WI38 (cell line): ENCODE data around the gene ALOX5.

Source experiments
- H3K4me3 ChIP-seq: 2 replicates; pipeline ENCODE4 v1.5.1; 2011; ENCODE audit warnings: low read depth, mild to moderate bottlenecking, control low read depth, low read length
- TF ChIP-seq, protein P1 (sequence below): IDR thresholded peaks from 2 replicates; pipeline ENCODE4 v1.5.1; 2012; ENCODE audit warnings: low read depth, mild to moderate bottlenecking, control low read depth, low read length

Gene ALOX5

DNA sequence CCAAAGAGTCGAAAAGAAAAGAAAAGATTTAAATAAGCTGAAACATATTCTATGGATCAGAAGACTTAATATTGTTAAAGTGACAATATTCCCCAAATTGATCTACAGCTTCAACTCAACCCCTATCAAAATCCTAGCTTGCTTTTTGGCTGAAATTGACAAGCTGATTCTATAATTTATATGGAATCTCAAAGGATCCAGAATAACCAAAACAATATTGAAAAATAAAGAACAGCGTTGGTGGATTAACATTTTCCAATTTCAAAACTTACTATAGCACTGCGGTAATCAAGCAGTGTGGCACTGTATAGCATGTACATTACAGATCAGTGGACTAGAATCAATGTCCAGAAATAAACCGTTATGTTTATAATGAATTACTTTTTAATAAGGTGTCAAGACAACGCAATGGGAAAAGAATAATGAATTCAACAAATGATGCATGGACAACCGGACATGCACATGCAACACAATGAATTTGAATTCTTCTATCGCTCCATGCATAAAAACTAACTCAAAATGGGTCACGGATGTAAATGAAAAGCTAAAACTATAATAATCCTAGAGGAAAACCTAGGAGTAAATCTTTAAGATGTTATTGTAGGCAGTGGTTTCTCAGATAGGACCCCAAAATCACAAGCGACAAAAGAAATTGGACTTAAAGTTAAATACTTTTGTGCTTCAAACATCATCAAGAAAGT lies 1.6 kb upstream of the ALOX5 start:
- H3K4me3 ChIP-seq, result no peak overlapping the region

DNA sequence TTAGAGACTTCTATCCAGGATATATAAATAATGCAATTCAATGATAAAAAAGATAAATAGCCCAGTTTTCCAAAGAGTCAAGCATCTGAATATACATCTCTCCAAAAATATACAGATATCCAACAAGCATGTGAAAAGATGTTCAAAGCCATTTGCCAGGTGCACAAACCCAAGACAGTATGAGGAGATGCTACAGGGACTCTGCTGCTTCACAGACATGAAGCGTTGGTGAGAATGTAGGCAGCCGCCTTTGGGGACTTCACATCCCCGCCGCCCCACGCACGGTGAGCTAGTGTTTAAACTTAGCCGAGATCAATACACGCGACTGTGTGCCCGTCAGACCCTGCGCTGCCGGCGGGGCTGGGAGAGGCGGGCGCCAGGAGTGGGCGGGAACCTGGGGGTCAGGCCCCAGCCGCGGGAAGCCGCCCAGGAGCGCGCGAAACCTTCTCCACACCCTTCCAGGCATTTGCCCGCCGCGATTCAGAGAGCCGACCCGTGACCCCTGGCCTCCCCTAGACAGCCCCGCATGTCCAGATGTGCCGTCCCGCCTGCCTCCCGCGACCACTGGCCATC lies 927 bp upstream of the ALOX5 start:
- TF ChIP-seq, protein P1, sequence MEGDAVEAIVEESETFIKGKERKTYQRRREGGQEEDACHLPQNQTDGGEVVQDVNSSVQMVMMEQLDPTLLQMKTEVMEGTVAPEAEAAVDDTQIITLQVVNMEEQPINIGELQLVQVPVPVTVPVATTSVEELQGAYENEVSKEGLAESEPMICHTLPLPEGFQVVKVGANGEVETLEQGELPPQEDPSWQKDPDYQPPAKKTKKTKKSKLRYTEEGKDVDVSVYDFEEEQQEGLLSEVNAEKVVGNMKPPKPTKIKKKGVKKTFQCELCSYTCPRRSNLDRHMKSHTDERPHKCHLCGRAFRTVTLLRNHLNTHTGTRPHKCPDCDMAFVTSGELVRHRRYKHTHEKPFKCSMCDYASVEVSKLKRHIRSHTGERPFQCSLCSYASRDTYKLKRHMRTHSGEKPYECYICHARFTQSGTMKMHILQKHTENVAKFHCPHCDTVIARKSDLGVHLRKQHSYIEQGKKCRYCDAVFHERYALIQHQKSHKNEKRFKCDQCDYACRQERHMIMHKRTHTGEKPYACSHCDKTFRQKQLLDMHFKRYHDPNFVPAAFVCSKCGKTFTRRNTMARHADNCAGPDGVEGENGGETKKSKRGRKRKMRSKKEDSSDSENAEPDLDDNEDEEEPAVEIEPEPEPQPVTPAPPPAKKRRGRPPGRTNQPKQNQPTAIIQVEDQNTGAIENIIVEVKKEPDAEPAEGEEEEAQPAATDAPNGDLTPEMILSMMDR, result no peak
- H3K4me3 ChIP-seq, result no peak overlapping the region

More for the DNA sequence above, 1.6 kb upstream of the ALOX5 start:
- TF ChIP-seq, protein P1, result no peak

DNA sequence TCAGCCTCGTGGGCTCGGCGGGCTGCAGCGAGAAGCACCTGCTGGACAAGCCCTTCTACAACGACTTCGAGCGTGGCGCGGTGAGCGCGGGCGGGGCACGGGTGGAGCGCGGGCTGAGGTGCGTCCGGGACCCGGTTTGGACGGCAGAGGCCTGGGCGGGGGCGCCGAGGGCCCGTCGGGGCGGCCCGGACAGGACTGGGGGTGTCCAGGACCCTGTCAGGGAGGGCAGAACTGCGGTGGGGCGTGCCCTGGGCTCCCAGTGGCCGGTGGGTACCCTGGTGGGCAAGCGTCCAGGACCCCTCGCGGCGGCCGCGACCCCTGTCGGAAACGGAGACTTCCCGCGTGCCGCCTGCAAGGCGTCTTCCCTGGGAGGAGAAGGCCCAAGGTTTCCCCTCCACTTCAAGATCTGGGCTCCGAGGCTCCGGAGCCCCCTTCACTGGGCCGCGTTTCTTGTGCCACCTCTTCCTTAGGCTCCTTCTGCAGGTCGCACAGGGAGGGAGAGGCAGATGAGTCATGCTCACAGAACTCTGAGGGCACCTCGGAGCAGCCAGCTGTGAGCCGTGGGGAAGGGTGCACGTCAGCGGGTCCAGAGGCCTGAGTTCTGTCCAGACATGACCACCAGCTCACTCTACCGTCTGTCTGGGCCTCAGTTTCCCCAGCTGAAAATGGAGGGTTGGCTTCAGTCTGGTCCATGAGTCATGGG lies 485 bp downstream of the ALOX5 start:
- TF ChIP-seq, protein P1, result no peak
- H3K4me3 ChIP-seq, result no peak overlapping the region

GRCh38 chr10:45375101-45375500 lies 1.1 kb downstream of the ALOX5 start:
- no peak overlapping the region for H3K4me3 ChIP-seq
- TF ChIP-seq, protein P1, result no peak

GRCh38 chr10:45375716-45376231 lies 1.8 kb downstream of the ALOX5 start:
- TF ChIP-seq, protein P1, result no peak
- no peak overlapping the region for H3K4me3 ChIP-seq

DNA sequence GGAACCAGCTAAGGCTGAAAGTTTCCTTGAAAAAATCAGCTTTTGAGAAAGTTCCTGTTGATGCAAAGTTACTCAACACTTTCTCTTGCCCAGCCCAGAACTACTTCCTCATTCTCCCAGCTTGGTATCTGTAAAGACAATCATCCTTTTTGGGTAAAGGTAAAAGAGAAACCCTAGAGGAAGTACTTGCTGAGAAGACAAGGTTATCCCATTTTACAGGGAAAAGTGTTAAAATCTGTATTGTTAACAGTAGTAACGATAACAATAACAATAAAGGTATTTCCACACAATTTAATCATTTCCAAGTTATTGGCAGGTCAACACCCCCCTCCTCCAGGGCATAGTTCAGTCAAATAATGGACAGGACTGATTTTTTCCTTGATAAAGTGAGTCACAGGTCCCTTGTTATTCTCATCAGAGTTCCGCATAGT lies 2.4 kb downstream of the ALOX5 start:
- TF ChIP-seq, protein P1, result no peak
- no peak overlapping the region for H3K4me3 ChIP-seq

DNA sequence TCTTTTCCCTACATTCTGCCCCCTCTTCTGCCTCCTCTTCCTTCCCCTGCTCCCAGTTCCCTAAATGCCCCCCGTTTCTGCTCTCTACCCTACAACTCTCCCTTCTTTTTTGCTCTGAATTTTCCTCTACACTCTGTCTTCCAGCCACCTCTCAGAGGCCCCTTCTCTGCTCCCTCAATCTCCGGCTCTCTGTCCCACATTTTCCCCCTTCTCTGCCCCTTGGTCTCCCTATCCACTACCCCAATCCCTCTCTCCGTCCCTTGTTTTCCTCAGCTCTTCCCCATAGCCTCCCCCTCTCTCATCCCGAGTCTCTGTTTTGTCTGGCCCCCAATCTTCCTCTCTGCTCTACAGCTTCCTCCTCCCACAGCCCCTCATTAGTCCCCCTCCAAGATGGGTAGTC lies 3.3 kb downstream of the ALOX5 start:
- H3K4me3 ChIP-seq, result no peak overlapping the region
- TF ChIP-seq, protein P1, result no peak
